DND-41 (cell line): ENCODE data around the gene CYTH3.

ENCODE experiments used
- CTCF ChIP-seq: IDR thresholded peaks from 2 replicates; pipeline ENCODE4 v1.5.1; 2012; ENCODE audit warnings: borderline replicate concordance, low read length, moderate library complexity, mild to moderate bottlenecking; ENCODE audit not compliant: poor library complexity, severe bottlenecking; ENCODE audit errors: extremely low read depth
- EZH2 ChIP-seq: IDR thresholded peaks from 3 replicates; pipeline ENCODE4 v1.6.1; 2012; ENCODE audit warnings: borderline replicate concordance, low read depth, mild to moderate bottlenecking, moderate library complexity, low read length, inconsistent platforms; ENCODE audit not compliant: severe bottlenecking

GRCh38 chr7:6317797-6318438 lies 45.5 kb upstream of the CYTH3 start:
- no peak for TF ChIP-seq CTCF
- TF ChIP-seq EZH2, result no peak
